NCI-H748 (cell line): ENCODE measurements around the gene CFAP20.

Experiments
- DNase-seq: peaks from one replicate; lab custom pipeline; 2025; ENCODE audit not compliant: unreplicated experiment; lab: John Stamatoyannopoulos, UW

CFAP20 gene

DNA sequence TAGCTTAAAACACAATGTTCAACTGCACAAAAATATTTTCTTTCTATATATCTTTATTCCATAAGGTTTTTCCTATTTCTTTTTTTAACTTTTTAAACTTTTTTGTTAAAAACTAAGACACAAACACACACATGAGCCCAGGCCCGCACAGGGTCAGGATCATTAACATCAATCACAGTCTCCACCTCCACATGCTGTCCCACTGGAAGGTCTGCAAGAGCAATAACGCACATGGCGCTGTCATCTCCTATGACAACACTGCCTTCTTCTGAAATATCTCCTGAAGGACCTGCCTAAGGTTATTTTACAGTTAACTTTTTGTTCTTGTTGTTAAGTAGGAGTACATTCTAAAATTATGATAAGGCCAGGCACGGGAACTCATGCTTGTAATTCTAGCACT, 4.1 kb downstream of the CFAP20 start:
- no peak for DNase-seq

DNA sequence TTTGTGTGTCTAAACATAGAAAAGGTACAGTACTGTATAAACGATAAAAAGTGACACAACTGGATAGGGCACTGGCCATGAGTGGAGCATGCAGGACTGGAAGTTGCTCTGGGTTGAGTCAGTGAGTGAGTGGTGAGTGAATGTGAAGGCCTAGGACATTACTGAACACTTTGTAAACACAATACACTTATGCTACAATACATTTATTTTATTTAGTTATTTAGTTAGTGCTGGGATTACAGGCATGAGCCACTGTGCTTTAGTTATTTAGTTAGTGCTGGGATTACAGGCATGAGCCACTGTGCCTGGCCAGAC, 4.6 kb downstream of the CFAP20 start:
- no peak for DNase-seq

GRCh38 chr16:58123896-58124600, 5.1 kb downstream of the CFAP20 start:
- no peak for DNase-seq

DNA sequence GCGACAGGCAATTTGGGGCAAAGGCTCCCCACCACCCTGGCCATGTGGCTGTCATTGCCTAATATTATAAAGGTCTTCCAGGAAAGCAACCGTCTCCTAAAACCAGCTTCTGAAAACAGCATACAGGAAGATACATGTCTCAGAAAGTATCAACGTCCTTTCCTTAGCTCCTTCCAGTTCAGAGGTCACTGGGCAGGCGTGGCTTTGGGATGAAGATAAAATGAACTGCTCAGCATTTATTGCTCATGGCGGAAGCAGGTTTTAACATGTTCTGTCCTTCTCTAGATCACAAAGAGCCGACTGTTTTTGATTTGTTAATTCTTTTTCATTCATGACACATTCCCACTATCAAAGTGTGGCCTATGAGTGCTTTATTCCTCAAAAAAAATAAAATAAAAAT, 8.0 kb downstream of the CFAP20 start:
- DNase-seq = no peak

GRCh38 chr16:58120234-58120633, 8.9 kb downstream of the CFAP20 start:
- no peak for DNase-seq

DNA sequence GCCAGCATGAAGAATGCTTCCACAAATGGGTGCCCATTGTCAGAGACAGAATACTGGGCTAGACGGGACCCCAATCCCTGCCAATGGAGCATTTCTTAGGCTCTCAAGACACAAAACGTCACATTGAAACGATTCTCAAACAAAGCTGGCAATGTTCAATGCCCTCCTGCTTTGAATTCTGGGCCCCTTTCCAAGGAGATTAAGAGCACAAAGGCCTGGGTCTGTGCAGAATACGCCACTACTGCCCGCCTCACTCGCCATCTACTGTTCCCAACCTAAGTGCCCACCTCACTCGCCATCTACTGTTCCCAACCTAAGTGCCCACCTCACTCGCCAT, 9.7 kb downstream of the CFAP20 start:
- no peak for DNase-seq

DNA sequence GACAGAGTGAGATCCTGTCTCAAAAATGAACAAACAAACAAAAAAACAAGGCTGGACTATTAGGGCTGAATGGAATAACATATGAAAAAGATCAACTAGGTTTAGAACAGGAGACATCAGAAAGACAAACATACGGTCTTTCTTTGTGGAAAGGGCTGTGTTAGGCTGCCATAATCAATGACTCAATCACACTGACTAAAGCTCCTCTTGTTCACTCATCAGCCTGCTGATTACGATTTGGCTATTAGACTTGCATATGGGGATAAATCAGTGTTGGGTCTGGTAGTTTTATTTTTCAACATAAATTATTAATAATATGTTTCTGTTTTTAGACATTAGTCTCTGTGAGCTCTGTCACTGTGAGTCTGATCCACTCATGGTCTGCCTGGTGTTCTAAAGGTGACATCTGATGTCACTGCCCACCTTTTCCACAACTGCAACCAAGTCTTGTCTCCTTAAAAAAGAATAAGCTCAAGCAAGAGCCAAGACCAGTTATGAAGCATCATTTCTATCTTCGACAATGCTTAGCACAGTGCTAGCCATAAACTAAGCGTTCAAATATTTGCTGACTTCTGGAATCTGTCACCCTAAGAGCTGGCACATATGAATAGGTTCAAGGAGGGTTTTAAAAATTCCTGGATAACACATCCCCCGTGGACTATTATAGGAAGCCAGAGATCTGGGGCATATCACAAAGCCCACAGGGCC, 10.2 kb downstream of the CFAP20 start:
- no peak for DNase-seq

DNA sequence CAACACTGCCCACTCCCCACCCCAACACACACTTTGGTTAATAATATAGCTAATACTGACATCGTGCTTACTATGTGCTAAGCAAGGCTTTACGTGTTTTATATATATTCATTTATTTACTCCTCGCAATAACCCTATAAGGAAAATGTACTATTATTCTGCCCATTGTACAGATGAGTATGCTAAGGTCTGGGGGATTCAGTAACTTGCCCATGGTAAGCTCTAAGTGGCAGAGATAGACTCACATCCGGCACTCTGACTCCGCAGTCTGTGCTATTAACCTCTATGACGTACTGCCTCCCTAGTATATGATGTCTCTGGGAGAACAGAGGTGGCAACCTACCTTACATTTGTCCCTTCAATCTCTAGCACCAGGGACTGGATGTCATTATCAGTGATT, 12.7 kb downstream of the CFAP20 start:
- no peak for DNase-seq

DNA sequence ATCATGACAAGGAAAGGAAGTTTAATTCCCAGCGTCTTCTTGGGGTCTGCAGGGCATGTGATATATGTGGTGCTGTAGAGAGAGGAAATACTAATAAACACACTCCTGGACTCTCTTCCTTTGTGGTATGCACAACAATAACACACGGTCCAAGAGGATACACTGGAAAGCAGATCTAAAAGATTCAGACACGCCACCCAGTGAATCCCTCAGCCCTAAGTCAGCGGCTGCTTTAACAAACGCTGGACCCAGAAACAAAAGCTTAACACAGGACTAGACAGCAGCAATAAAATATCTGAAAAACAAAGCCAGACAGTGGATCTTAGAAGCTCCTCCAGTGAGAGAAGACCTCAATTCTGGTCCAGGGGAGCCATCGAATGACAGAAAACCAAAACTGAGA, 13.1 kb downstream of the CFAP20 start:
- no peak for DNase-seq

DNA sequence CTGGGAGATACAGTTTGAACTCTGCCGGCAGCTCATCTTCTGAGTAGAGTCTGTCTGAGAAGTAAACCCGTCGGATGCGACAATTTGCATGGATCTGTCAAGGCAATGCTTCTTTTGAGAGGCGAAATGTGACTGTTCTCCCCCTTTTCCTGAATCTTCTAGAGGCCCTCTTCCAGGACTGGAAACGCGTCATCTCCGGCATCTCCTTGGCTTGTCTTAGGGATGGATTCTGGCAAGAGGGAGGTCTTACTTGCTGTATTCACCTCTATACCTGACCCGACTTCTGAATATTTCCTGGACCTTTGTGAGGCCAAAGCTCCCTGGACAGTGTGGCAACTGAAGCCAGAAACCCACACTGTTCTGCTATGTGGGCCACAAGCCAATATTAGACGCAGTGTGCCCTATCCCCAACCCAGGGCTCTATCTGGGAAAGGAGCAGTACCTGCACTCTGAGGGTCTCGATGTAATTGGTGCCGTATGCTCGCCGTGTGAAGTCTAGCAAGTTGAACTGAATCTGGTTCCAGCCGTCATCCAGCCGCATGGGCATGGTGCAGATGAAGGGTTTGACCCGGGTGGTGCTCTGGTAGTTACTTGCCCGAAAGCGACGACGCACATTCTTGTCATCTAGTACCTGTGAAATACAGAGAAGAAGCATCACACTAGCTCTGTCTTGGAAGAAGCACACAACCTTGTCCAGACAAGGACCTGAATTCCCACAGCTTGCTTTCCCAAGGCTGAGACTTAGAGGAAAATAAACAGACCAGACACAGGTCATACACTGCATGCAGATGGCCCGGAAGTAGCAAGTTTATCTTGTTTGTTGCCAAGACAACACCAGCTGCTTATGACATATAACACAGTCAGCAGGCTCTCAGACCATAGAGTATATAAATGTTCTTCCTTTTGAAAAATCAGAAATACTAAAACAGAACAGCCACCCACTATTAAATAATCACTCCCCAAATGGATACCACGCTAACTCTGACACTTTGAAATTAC, 14.1 kb downstream of the CFAP20 start:
- no peak for DNase-seq

- no peak for DNase-seq
These were observed 17.9 kb downstream of the CFAP20 start for GRCh38 chr16:58111302-58111627.

DNA sequence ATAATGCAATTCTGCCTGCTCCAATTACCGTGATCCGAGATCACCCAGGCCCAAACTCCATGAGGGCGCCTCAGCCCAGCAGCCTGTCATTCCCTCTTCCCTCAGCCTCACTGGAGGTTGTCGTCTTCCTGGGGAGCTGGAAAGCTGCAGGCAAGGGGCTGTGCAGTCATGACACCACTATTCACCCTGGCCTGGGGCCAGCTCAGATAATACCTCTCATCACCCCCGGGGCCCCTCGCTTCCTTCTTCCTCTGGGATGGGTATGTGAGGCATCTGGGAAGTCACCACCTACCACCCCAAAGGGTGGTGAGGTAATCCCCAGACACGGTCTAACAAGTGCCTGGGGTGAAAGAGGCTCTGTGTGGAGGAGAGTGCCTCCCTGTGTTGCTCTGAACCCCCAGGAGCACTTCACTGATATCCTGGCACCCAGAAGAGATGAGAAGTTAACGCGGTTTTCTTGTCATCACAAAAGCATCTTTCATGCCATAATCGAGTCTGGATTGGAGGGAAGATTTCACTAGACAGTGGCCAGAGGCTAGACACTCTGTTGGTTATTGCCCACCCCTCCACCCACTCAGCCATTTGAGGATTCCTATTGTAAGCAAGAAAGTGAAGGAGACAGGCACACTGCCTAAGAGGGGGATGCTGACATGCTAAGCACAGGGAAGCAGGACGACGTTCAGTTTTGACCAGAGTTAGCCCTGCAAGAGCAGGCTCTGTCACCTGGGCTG, 18.4 kb downstream of the CFAP20 start:
- no peak for DNase-seq

GRCh38 chr16:58109881-58110280, 19.3 kb downstream of the CFAP20 start:
- no peak for DNase-seq

- no peak for DNase-seq
These were observed 19.9 kb downstream of the CFAP20 start for GRCh38 chr16:58109330-58109729.

- DNase-seq = no peak
These were observed 21.5 kb downstream of the CFAP20 start for GRCh38 chr16:58107709-58108108.

DNA sequence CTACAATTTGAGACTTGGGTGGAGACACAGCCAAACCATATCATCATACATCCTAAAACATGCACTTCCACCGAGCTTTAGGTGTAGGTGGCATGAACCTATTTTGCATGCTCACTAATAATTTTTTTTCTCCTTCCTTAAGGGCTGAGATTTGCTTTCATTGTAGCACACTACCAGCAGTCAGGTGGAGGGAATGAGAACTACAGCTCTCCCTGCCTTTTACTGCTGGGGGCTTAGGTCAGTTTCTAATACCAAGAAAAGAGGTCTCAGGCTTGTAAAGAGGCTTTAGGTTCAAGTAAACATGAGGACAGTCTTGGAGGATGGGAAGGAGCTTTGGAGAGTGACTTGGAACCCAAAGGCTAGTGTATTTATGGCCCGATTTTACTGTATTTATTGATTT, 22.0 kb downstream of the CFAP20 start:
- no peak for DNase-seq

DNA sequence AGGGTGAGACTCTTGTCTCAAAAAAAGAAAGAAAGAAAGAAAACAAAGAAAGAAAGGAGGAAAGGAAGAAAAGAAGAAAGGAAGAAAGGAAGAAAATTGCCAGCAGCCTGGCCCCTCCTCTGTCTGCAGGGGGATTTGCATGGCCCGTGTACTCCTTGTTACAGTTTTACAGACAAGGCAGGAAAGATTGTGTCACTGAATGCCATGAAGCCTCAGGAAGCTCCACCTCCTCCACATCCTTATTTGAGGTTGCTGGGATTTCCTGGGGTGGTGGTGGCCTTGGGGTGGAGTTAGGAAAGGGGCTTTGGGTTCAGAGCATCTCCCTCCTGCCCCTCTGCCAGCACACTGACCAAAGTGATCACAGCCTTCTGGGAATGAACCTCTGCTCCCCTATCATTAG, 23.6 kb downstream of the CFAP20 start:
- no peak for DNase-seq

- no peak for DNase-seq
These were observed 26.4 kb downstream of the CFAP20 start for GRCh38 chr16:58102665-58103392.

DNA sequence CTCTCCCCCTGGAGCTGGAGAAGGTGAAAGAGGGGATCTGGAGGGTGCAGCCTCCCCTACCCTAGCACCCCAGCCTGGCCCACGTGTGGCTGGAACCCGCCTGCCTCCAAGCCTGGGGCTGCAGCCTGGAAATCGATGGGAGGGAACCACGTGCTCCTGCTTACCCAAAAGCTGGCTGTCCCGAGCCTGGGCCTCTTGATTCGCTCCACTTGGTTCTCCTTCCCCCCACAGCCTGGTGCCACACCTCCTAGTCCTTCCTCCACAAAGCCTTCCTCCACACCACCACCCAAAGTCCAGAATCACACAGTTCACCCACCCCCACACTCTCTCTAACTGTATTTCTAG, 29.3 kb downstream of the CFAP20 start:
- no peak for DNase-seq

DNA sequence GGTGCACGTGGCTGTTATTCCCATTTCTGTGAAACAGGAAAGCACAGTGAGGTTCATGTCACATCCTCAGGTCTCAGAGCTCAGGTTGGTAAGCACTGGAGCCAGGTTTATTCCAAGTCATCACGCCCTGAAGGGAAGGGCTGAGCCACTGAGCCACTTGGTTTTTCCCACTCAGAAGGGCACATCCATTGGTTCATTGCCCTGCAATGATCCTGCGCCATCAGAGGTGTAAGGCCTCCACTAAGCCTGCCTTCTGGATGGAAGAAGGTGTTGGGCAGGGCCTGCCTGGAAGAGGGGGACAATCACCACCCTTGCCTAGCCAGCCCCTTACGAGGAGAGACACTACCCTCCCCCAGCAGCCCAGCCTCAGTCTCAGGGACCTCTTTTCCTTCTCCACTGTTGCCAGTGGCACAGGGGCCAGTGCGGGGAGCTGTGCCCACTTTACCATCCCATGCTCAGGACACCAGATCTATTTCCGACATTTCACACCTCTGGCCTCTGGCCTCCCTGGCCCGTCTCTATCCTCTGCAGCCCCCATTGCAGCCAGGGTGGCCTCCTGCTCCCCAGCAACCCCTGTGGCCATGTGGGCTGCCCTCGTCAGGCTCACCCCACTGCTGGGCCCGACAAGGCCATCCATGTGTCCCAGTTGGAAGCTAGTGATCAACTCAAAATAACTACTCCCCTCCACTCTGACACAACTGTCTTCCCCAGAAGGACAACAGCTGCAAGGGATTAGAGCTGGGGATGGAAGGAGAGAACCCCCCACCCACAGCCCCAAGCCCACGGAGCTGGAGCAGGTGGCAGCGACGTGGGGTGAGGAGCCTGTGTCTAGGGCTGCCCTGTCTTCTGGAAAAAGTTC, 29.9 kb downstream of the CFAP20 start:
- DNase-seq = no peak
